ENCODE measurements around the gene CMYA5.

CMYA5 gene

DNA sequence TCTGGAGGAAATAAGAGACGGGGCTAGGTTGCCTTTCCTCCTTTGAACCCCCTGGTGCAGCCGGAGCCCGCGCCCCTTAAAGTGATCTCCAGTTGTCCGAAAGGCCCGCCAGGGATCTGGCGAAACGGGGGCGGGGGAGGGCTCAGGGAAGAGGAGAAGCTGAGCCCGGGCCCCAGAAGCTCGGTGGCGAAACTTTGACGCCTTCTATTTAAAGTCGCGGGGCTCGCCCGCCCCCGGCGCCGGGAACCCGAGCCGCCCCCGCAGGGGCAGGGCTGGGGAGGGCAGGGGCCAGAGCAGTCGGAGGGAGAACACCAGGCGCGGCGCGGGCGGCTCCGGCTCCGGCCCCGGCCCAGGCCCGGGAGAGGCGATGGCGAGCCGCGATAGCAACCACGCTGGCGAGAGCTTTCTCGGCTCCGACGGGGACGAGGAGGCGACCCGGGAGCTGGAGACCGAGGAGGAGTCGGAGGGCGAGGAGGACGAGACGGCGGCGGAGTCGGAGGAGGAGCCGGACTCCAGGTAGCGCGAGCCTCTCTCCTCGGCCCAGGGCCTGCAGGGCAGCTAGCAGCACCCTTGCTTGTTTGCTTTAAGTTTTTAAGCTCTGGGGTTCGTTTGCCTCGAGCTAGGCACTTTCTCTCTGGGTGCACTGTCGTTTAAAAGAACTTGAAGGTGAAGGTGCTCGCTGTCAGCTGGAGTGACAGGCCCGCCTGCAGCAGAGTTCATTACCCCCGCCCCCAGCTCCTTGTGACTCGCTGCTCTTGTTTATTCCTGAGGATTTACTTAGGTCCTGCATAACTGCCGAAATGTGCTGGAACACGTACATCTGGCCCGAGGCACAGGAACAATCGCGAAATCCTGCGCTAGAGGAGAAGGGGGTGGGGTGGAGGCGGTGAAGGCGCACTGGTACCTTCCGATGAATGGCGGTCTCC lies at the start of gene CMYA5:
CMYA5 (plus strand) TSS at position 296 of the 926 bp plus-strand sequence; CDS start at position 368, 72 bp downstream.
- TF ChIP-seq CTCF (IDR thresholded peaks at IDR 0.05; ENCODE audit: low read depth, low read length, missing control alignments), result no peak
- peak within 1 kb of the TSS; percentile 28 for H3K4me3 ChIP-seq (ENCODE audit: low read depth, low read length)
- DNase-seq (ENCODE audit: low read depth), result no peak
- in situ Hi-C loops (cut with HindIII; ENCODE audit: low sequenced_read_pairs), result no loop called here

GRCh38 chr5:79640571-79641055 lies 49.0 kb upstream of the CMYA5 start:
- in situ Hi-C loops (cut with HindIII; ENCODE audit: low sequenced_read_pairs), result no loop called here
- H3K4me3 ChIP-seq (ENCODE audit: low read depth, low read length), result no peak overlapping the region
- no peak for DNase-seq (ENCODE audit: low read depth)
- no peak for TF ChIP-seq CTCF (IDR thresholded peaks at IDR 0.05; ENCODE audit: low read depth, low read length, missing control alignments)

DNA sequence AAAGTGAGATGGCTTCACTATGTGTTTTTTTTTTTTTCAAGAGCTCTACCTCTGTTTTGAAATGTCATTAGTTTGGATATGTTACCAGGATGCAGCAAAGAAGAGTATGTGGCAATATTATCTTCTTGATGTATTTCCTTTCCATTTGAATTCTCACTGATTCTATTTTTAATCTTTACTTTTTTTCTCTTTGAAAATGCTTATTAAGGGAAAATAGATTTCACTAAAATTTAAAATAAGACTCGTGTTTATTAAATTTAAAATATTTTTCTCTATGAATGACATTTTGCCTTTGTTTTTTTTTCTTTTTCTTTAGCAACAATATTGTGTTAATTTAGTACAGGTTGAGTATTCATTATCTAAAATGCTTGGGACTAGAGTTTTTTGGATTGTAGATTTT lies 48.2 kb upstream of the CMYA5 start:
- no peak overlapping the region for H3K4me3 ChIP-seq (ENCODE audit: low read depth, low read length)
- in situ Hi-C loops (cut with HindIII; ENCODE audit: low sequenced_read_pairs), result no loop called here
- no peak for TF ChIP-seq CTCF (IDR thresholded peaks at IDR 0.05; ENCODE audit: low read depth, low read length, missing control alignments)
- DNase-seq (ENCODE audit: low read depth), result no peak

- DNase-seq (ENCODE audit: low read depth), result no peak
- H3K4me3 ChIP-seq (ENCODE audit: low read depth, low read length), result no peak overlapping the region
- no peak for TF ChIP-seq CTCF (IDR thresholded peaks at IDR 0.05; ENCODE audit: low read depth, low read length, missing control alignments)
- in situ Hi-C loops (cut with HindIII; ENCODE audit: low sequenced_read_pairs), result no loop called here
These were observed 47.4 kb upstream of the CMYA5 start for GRCh38 chr5:79642210-79642609.

GRCh38 chr5:79653843-79654242 lies 35.8 kb upstream of the CMYA5 start:
- no peak for TF ChIP-seq CTCF (IDR thresholded peaks at IDR 0.05; ENCODE audit: low read depth, low read length, missing control alignments)
- in situ Hi-C loops (cut with HindIII; ENCODE audit: low sequenced_read_pairs), result no loop called here
- DNase-seq (ENCODE audit: low read depth), result no peak
- H3K4me3 ChIP-seq (ENCODE audit: low read depth, low read length), result no peak overlapping the region

- no peak overlapping the region for H3K4me3 ChIP-seq (ENCODE audit: low read depth, low read length)
- DNase-seq (ENCODE audit: low read depth), result no peak
- TF ChIP-seq CTCF (IDR thresholded peaks at IDR 0.05; ENCODE audit: low read depth, low read length, missing control alignments), result no peak
- in situ Hi-C loops (cut with HindIII; ENCODE audit: low sequenced_read_pairs), result no loop called here
These were observed 26.4 kb upstream of the CMYA5 start for GRCh38 chr5:79663212-79663611.
